HEK293T (cell line): ENCODE results near the gene NEUROD6.

Experiments used
- BHLHE40 ChIP-seq: fragments of 450-650 bp; IDR thresholded peaks from 2 replicates; pipeline ENCODE4 v1.6.1; 2016; ENCODE audit warnings: mild to moderate bottlenecking, moderate library complexity, borderline replicate concordance
- CTBP1 ChIP-seq: fragments of 450-650 bp; IDR thresholded peaks from 2 replicates; pipeline ENCODE4 v1.6.1; 2016; ENCODE audit warnings: borderline replicate concordance
- ELF4 ChIP-seq: fragments of 450-650 bp; IDR thresholded peaks from 2 replicates; pipeline ENCODE4 v1.6.1; 2017; ENCODE audit warnings: antibody characterized with exemption
- FOXK2 ChIP-seq: fragments of 450-650 bp; IDR thresholded peaks from 2 replicates; pipeline ENCODE4 v1.6.1; 2016; ENCODE audit warnings: mild to moderate bottlenecking
- FOXM1 ChIP-seq: fragments of 450-650 bp; IDR thresholded peaks from 2 replicates; pipeline ENCODE4 v1.6.1; 2017; ENCODE audit warnings: mild to moderate bottlenecking, borderline replicate concordance
- L3MBTL2 ChIP-seq: fragments of 450-650 bp; conservative IDR thresholded peaks from 2 replicates; pipeline ENCODE4 v1.6.1; 2016; ENCODE audit warnings: mild to moderate bottlenecking
- SP1 ChIP-seq: fragments of 450-650 bp; IDR thresholded peaks from 2 replicates; pipeline ENCODE4 v1.6.1; 2017
- SUZ12 ChIP-seq: fragments of 450-650 bp; IDR thresholded peaks from 2 replicates; pipeline ENCODE4 v1.6.1; 2016; ENCODE audit warnings: mild to moderate bottlenecking
- TARDBP ChIP-seq: fragments of 450-650 bp; IDR thresholded peaks from 2 replicates; pipeline ENCODE4 v1.6.1; 2016
- ZNF384 ChIP-seq: fragments of 450-650 bp; IDR thresholded peaks from 2 replicates; pipeline ENCODE4 v1.6.1; 2016

DNA sequence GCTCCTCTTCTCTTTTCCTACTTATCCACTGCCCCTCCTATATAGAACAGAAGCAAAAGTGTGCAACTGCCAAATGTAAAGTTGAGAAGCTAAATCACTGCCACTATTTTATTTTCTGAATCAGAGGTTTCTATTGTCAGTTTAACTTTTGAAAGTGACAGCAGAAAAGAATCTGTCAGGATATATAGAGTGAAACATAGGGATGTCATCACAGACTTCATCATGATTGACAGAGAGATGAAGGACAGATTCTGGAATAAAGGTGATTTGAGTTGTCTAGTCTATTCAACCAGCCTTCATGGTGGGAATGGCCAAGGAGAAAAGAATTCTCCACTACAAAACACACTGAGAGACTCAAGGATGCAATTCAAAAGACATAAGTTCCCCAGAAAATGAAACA is 19.9 kb downstream of the NEUROD6 start:
- TF ChIP-seq CTBP1 (no peak), TARDBP (no peak), L3MBTL2 (no peak), SUZ12 (no peak), ELF4 (no peak), SP1 (no peak), BHLHE40 (no peak), FOXM1 (no peak), FOXK2 (no peak), ZNF384 (no peak)
